HepG2 (cell line): ENCODE data around the gene PRDX5. TPM values are rescaled to one million over a fixed set of nuclear protein-coding genes. Genes with fewer than 3 reads are reported as not detected.
A peak's percentile ranks its signal among the peaks of the same experiment; 100 is the strongest.

Experiments
- ADNP ChIP-seq: sonication (generic); formaldehyde crosslinking; IDR thresholded peaks from 2 replicates; pipeline ENCODE4 v1.4.0; 2020; ENCODE audit warnings: missing genetic modification reagents
- CENPT ChIP-seq: sonication (generic); formaldehyde crosslinking; IDR thresholded peaks from 2 replicates; pipeline ENCODE4 v1.8.0; 2022; ENCODE audit warnings: low read depth, mild to moderate bottlenecking, moderate library complexity, missing genetic modification reagents
- CTCF ChIP-seq: sonication (generic); formaldehyde crosslinking; IDR thresholded peaks from 2 replicates; pipeline ENCODE4 v1.5.0; 2020; ENCODE audit warnings: mild to moderate bottlenecking, missing genetic modification reagents, moderate library complexity
- DNMT1 ChIP-seq: sonication (generic); formaldehyde crosslinking; IDR thresholded peaks from 2 replicates; pipeline ENCODE4 v1.5.1; 2020; ENCODE audit warnings: mild to moderate bottlenecking, missing genetic modification reagents
- E2F5 ChIP-seq: sonication (generic); formaldehyde crosslinking; conservative IDR thresholded peaks from 2 replicates; pipeline ENCODE4 v1.4.0; 2020; ENCODE audit warnings: missing genetic modification reagents
- ELF3 ChIP-seq: IDR thresholded peaks from 2 replicates; pipeline ENCODE4 v1.6.1; 2016; ENCODE audit warnings: missing genetic modification reagents, missing compliant biosample characterization
- GABPA ChIP-seq, 2 experiments: IDR thresholded peaks; 2 replicates each; pipeline ENCODE4 v1.6.1; 2011 to 2016; ENCODE audit warnings: low read depth in 2 of 2, low read length in 1 of 2, missing biosample characterization in 1 of 2, missing genetic modification characterization in 1 of 2
- KMT2B ChIP-seq: IDR thresholded peaks from 2 replicates; pipeline ENCODE4 v1.6.1; 2016; ENCODE audit warnings: missing genetic modification reagents, missing compliant biosample characterization
- MBNL3 ChIP-seq: fragments of 250-450 bp; sonication (Bioruptor Pico); conservative IDR thresholded peaks from 2 replicates; pipeline ENCODE4 v1.8.0; 2022; ENCODE audit warnings: mild to moderate bottlenecking, inconsistent platforms
- MED13 ChIP-seq: sonication (generic); formaldehyde crosslinking; IDR thresholded peaks from 2 replicates; pipeline ENCODE4 v1.5.0; 2020; ENCODE audit warnings: missing genetic modification reagents
- MTA3 ChIP-seq: sonication (generic); formaldehyde crosslinking; IDR thresholded peaks from 2 replicates; pipeline ENCODE4 v1.4.0; 2020; ENCODE audit warnings: missing genetic modification reagents
- NRL ChIP-seq: sonication (generic); formaldehyde crosslinking; IDR thresholded peaks from 2 replicates; pipeline ENCODE4 v1.5.0; 2020; ENCODE audit warnings: missing genetic modification reagents, mild to moderate bottlenecking, moderate library complexity, borderline replicate concordance
- RFXAP ChIP-seq: sonication (generic); formaldehyde crosslinking; IDR thresholded peaks from 2 replicates; pipeline ENCODE4 v1.4.0; 2020; ENCODE audit warnings: missing genetic modification reagents, borderline replicate concordance
- SNRNP70 ChIP-seq: fragments of 200-400 bp; formaldehyde crosslinking; IDR thresholded peaks from 2 replicates; pipeline ENCODE4 v1.6.1; 2017; ENCODE audit warnings: mild to moderate bottlenecking, low read depth, low read length, moderate library complexity
- SOX13 ChIP-seq, 3 experiments: fragments of 450-650 bp in 1 of 3; sonication (generic) in 1 of 3; formaldehyde crosslinking in 1 of 3; IDR thresholded peaks in 2 of 3; conservative IDR thresholded peaks in 1 of 3; 2 replicates each; pipeline versions ENCODE4 v1.5.0 to v1.6.1; 2016 to 2020; ENCODE audit warnings: antibody characterized with exemption in 1 of 3, mild to moderate bottlenecking in 1 of 3, missing compliant biosample characterization in 1 of 3, missing genetic modification reagents in 1 of 3, moderate library complexity in 1 of 3
- ZEB1 ChIP-seq: IDR thresholded peaks from 2 replicates; pipeline ENCODE4 v1.6.1; 2012; ENCODE audit warnings: mild to moderate bottlenecking, low read depth, inconsistent platforms; ENCODE audit not compliant: insufficient replicate concordance
- ZMYM3 ChIP-seq: sonication (generic); formaldehyde crosslinking; IDR thresholded peaks from 2 replicates; pipeline ENCODE4 v1.5.1; 2020; ENCODE audit warnings: mild to moderate bottlenecking, missing genetic modification reagents
- ZMYM4 ChIP-seq: sonication (generic); formaldehyde crosslinking; IDR thresholded peaks from 2 replicates; pipeline ENCODE4 v1.8.1; 2023; ENCODE audit warnings: mild to moderate bottlenecking, missing genetic modification reagents
- ZNF513 ChIP-seq: sonication (generic); formaldehyde crosslinking; conservative IDR thresholded peaks from 2 replicates; pipeline ENCODE4 v1.5.0; 2020; ENCODE audit warnings: missing genetic modification reagents
- ZNF83 ChIP-seq: sonication (generic); formaldehyde crosslinking; IDR thresholded peaks from 2 replicates; pipeline ENCODE4 v1.4.0; 2020; ENCODE audit warnings: missing genetic modification reagents, mild to moderate bottlenecking, borderline replicate concordance
- ZNF850 ChIP-seq: sonication (generic); formaldehyde crosslinking; conservative IDR thresholded peaks from 2 replicates; pipeline ENCODE4 v1.9.0; 2021; ENCODE audit warnings: mild to moderate bottlenecking, missing genetic modification reagents
- polyA plus RNA-seq, 8 experiments: library from polyadenylated mRNA; depleted of rRNA in 3 of 8; stranded (reverse) in 7 of 8; unstranded in 1 of 8; fragments of >200 nt; fragmentation: Illumina TruSeq in 4 of 8; extraction: Trizol in 4 of 8; gene quantifications; 2 replicates each; pipeline versions ENCODE4 v1.2.1 to v1.2.3, GENCODE V29; 2011 to 2016; ENCODE audit warnings: low read depth in 4 of 8, missing spikeins in 1 of 8, mixed read lengths in 1 of 8; ENCODE audit not compliant: insufficient read depth in 1 of 8
- total RNA-seq, 5 experiments: library from RNA; depleted of rRNA; stranded (reverse); fragments of >200 nt; fragmentation: Illumina TruSeq; extraction: Trizol; gene quantifications; 2 replicates each; pipeline ENCODE4 v1.2.3, GENCODE V29; 2016; ENCODE audit warnings: low read depth in 1 of 5
- TF ChIP-seq, protein P1 (sequence below): IDR thresholded peaks from 2 replicates; pipeline ENCODE4 v1.6.1; 2016

The PRDX5 gene
- total and polyA plus RNA-seq, 2 of the 13 experiments (the other 11 are each of a cell fraction or from before 2014, with no cell fraction given) = 215 to 311 TPM

DNA sequence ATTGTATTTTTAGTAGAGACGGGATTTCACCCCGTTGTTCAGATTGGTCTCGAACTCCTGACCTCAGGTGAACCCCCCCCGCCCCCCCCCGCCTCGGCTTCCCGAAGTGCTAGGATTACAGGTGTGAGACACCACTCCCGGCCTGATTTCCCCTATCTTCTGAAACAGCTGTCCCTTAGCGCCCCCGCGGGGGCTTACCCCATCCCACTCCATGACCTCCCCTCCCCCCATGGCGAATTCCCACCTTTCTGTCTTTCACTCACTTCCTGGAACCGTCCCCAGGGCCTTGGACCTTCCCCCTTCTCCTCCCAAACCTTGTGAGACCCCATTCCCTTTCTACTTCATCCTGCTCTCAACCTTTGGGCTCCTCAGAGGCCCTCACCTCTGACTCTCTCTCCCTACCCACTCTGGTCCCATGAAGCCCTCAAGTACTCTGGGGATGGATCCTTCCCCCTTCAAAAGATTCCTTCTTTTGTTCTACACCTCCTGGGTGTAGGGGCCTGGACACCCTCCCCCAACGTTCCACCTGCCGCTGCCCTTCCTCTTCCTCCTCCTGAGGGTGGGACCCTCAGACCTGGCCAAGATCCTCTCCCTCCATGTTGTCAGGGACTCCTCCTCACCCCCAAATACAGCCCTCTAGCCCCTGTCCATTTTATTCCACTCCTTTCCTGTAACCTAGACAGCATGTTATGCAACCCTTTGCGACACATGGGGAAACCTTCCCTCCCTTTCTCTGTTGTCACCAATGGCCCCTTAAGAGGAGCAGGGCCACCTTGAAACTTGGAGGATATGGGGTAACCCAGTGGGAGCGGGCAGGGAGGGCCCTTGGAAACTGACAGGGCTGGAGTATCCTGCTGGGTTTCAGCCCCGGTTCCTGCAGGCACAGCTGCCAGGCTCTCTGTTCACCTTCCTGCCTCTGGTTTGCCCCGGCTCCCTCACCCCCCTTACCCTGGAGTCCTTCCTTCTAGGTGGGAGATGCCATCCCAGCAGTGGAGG, 1.1 kb downstream of the PRDX5 start (continued):
- TF ChIP-seq E2F5 (CRISPR knock-in tag) = no peak
- no peak for TF ChIP-seq MED13 (CRISPR knock-in tag)
- TF ChIP-seq RFXAP (CRISPR knock-in tag) = no peak
- TF ChIP-seq MBNL3 = no peak
- no peak for TF ChIP-seq ELF3 (CRISPR knock-in tag)
- no peak for TF ChIP-seq ZMYM4 (CRISPR knock-in tag)
- TF ChIP-seq CTCF (CRISPR knock-in tag) = no peak
- TF ChIP-seq DNMT1 (CRISPR knock-in tag) = no peak
- no peak for TF ChIP-seq SNRNP70
- TF ChIP-seq GABPA (IDR thresholded peaks at IDR 0.05; ENCODE audit: low read depth, low read length) = no peak
- no peak for TF ChIP-seq GABPA (CRISPR knock-in tag; IDR thresholded peaks at IDR 0.05; ENCODE audit: low read depth)
- TF ChIP-seq CENPT (CRISPR knock-in tag) = no peak
- TF ChIP-seq NRL = no peak
- TF ChIP-seq MTA3 (CRISPR knock-in tag) = no peak
- TF ChIP-seq, protein P1, sequence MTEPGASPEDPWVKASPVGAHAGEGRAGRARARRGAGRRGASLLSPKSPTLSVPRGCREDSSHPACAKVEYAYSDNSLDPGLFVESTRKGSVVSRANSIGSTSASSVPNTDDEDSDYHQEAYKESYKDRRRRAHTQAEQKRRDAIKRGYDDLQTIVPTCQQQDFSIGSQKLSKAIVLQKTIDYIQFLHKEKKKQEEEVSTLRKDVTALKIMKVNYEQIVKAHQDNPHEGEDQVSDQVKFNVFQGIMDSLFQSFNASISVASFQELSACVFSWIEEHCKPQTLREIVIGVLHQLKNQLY = no peak
- no peak for TF ChIP-seq ZNF513 (CRISPR knock-in tag)
- TF ChIP-seq KMT2B (CRISPR knock-in tag) = no peak
- TF ChIP-seq ZNF850 (CRISPR knock-in tag) = peak; percentile 63; the same call in 1 of the 2 replicates
- TF ChIP-seq SOX13 (IDR thresholded peaks at IDR 0.05) = no peak
- no peak for TF ChIP-seq SOX13 (CRISPR knock-in tag; conservative IDR thresholded peaks at IDR 0.05 in 1 of 2, IDR thresholded peaks at IDR 0.05 in 1 of 2)
- TF ChIP-seq ZNF83 (CRISPR knock-in tag) = no peak
- TF ChIP-seq ZEB1 = peak; percentile 37
- no peak for TF ChIP-seq ADNP
- TF ChIP-seq ZMYM3 (CRISPR knock-in tag) = no peak
